SJCRH30 (cell line): Measurements from ENCODE around the gene OXSM. TPM values are rescaled to one million over a fixed set of nuclear protein-coding genes. Genes with fewer than 3 reads are reported as not detected.

Experiments
- DNase-seq, 2 experiments: peaks; one replicate each; pipeline ENCODE4 v3.0.0-alpha.2; 2015 to 2020
- H3K27ac ChIP-seq: fragments of 250-450 bp; sonication (Bioruptor Pico); 2 replicates; pipeline ENCODE4 v1.5.1; 2020; ENCODE audit warnings: mild to moderate bottlenecking, moderate library complexity
- H3K27me3 ChIP-seq: fragments of 250-450 bp; sonication (Bioruptor Pico); 2 replicates; pipeline ENCODE4 v1.5.1; 2020; ENCODE audit warnings: mild to moderate bottlenecking, moderate library complexity
- H3K36me3 ChIP-seq: fragments of 250-450 bp; sonication (Bioruptor Pico); 2 replicates; pipeline ENCODE4 v1.5.1; 2020; ENCODE audit warnings: mild to moderate bottlenecking, moderate library complexity
- H3K4me1 ChIP-seq: fragments of 250-450 bp; sonication (Bioruptor Pico); 2 replicates; pipeline ENCODE4 v1.5.1; 2020; ENCODE audit warnings: mild to moderate bottlenecking, moderate library complexity
- H3K4me3 ChIP-seq: fragments of 250-450 bp; sonication (Bioruptor Pico); 2 replicates; pipeline ENCODE4 v1.5.1; 2020; ENCODE audit warnings: mild to moderate bottlenecking, moderate library complexity
- H3K9me3 ChIP-seq: fragments of 250-450 bp; sonication (Bioruptor Pico); replicated peaks from 2 replicates; pipeline ENCODE4 v1.5.1; 2020; ENCODE audit warnings: mild to moderate bottlenecking, moderate library complexity
- total RNA-seq: library from RNA; depleted of rRNA; stranded (reverse); fragments of >200 nt; shearing (Covaris generic); gene quantifications from 2 replicates; pipeline ENCODE4 v1.2.3, GENCODE V29; 2014

OXSM gene
- total RNA-seq, 1 experiment from 2014 or later = 18.4 TPM

GRCh38 chr3:25820816-25821486, 31.1 kb downstream of the OXSM start:
- Histone ChIP-seq H3K27me3 (no peaks in the 10 kb centered on the region), H3K36me3 (no peaks in the 10 kb centered on the region), H3K27ac (no peak overlapping the region; the same call in 1 of the 2 replicates), H3K4me3 (no peak overlapping the region), H3K9me3 (no peaks in the 10 kb centered on the region), H3K4me1 (peaks cover 9% of the 10 kb centered on the region; the same call in 1 of the 2 replicates)
- no peak for DNase-seq

- Histone ChIP-seq H3K9me3 (no peaks in the 10 kb centered on the region), H3K27me3 (no peaks in the 10 kb centered on the region), H3K4me1 (peaks cover 9% of the 10 kb centered on the region; the same call in 1 of the 2 replicates), H3K27ac (no peak overlapping the region), H3K36me3 (no peaks in the 10 kb centered on the region), H3K4me3 (no peak overlapping the region)
- no peak for DNase-seq
These were observed 32.1 kb downstream of the OXSM start for GRCh38 chr3:25821746-25822573.

GRCh38 chr3:25823314-25823713, 33.4 kb downstream of the OXSM start:
- H3K4me1 ChIP-seq = peaks cover 9% of the 10 kb centered on the region; the same call in 1 of the 2 replicates
- no peak overlapping the region for H3K27ac ChIP-seq
- no peaks in the 10 kb centered on the region for H3K36me3 ChIP-seq
- H3K4me3 ChIP-seq = no peak overlapping the region
- no peaks in the 10 kb centered on the region for H3K9me3 ChIP-seq
- no peaks in the 10 kb centered on the region for H3K27me3 ChIP-seq
- no peak for DNase-seq

GRCh38 chr3:25826510-25826909, 36.6 kb downstream of the OXSM start:
- Histone ChIP-seq H3K4me3 (no peak overlapping the region), H3K4me1 (no peaks in the 10 kb centered on the region), H3K9me3 (no peaks in the 10 kb centered on the region), H3K36me3 (no peaks in the 10 kb centered on the region), H3K27ac (no peak overlapping the region), H3K27me3 (no peaks in the 10 kb centered on the region)
- DNase-seq = no peak

GRCh38 chr3:25830373-25831280, 40.7 kb downstream of the OXSM start:
- Histone ChIP-seq H3K4me1 (no peaks in the 10 kb centered on the region), H3K27me3 (0 out of 2 replicates have a peak, but pooled peaks cover 1% of the 10 kb centered on the region), H3K9me3 (no peaks in the 10 kb centered on the region), H3K36me3 (no peaks in the 10 kb centered on the region), H3K27ac (no peak overlapping the region), H3K4me3 (no peak overlapping the region)
- DNase-seq = peak in 1 of 2 experiments; percentile 18

- H3K4me1 ChIP-seq = no peaks in the 10 kb centered on the region
- no peak overlapping the region for H3K27ac ChIP-seq
- 0 out of 2 replicates have a peak, but pooled peaks cover 3% of the 10 kb centered on the region for H3K27me3 ChIP-seq
- no peaks in the 10 kb centered on the region for H3K36me3 ChIP-seq
- DNase-seq = peak in 1 of 2 experiments; percentile 36
- no peaks in the 10 kb centered on the region for H3K9me3 ChIP-seq
- H3K4me3 ChIP-seq = no peak overlapping the region
These were observed 41.7 kb downstream of the OXSM start for GRCh38 chr3:25831578-25831977.

GRCh38 chr3:25834346-25834745, 44.5 kb downstream of the OXSM start:
- H3K4me1 ChIP-seq = no peaks in the 10 kb centered on the region
- H3K9me3 ChIP-seq = no peaks in the 10 kb centered on the region
- no peak for DNase-seq
- no peak overlapping the region for H3K27ac ChIP-seq
- H3K36me3 ChIP-seq = no peaks in the 10 kb centered on the region
- 0 out of 2 replicates have a peak, but pooled peaks cover 3% of the 10 kb centered on the region for H3K27me3 ChIP-seq
- no peak overlapping the region for H3K4me3 ChIP-seq

- H3K4me1 ChIP-seq = no peaks in the 10 kb centered on the region
These were observed 46.7 kb downstream of the OXSM start for GRCh38 chr3:25836579-25836978.

GRCh38 chr3:25837038-25837437, 47.1 kb downstream of the OXSM start:
- no peak overlapping the region for H3K27ac ChIP-seq
- DNase-seq = no peak
- H3K27me3 ChIP-seq = peaks cover 5% of the 10 kb centered on the region; the same call in 1 of the 2 replicates
- no peaks in the 10 kb centered on the region for H3K9me3 ChIP-seq
- no peaks in the 10 kb centered on the region for H3K36me3 ChIP-seq
- H3K4me3 ChIP-seq = no peak overlapping the region
- no peaks in the 10 kb centered on the region for H3K4me1 ChIP-seq

More at GRCh38 chr3:25836579-25836978, 46.7 kb downstream of the OXSM start:
- Histone ChIP-seq H3K27me3 (peaks cover 5% of the 10 kb centered on the region; the same call in 1 of the 2 replicates), H3K36me3 (no peaks in the 10 kb centered on the region), H3K4me3 (no peak overlapping the region), H3K27ac (no peak overlapping the region), H3K9me3 (no peaks in the 10 kb centered on the region)
- no peak for DNase-seq

- Histone ChIP-seq H3K36me3 (no peaks in the 10 kb centered on the region), H3K27me3 (peaks cover 5% of the 10 kb centered on the region; the same call in 1 of the 2 replicates), H3K4me1 (no peaks in the 10 kb centered on the region), H3K27ac (no peak overlapping the region), H3K4me3 (no peak overlapping the region), H3K9me3 (no peaks in the 10 kb centered on the region)
- DNase-seq = no peak
These were observed 50.2 kb downstream of the OXSM start for GRCh38 chr3:25840099-25840498.

GRCh38 chr3:25843332-25843731, 53.4 kb downstream of the OXSM start:
- Histone ChIP-seq H3K4me3 (no peak overlapping the region), H3K9me3 (no peaks in the 10 kb centered on the region), H3K36me3 (no peaks in the 10 kb centered on the region), H3K4me1 (no peaks in the 10 kb centered on the region), H3K27me3 (peaks cover 3% of the 10 kb centered on the region; the same call in 1 of the 2 replicates), H3K27ac (no peak overlapping the region)
- DNase-seq = no peak
